Activated CD4-positive, alpha-beta T cell treated with anti-CD3 and anti-CD28 coated beads for 36 hours (primary cell): ENCODE measurements around the gene AAR2. TPM values are rescaled to one million over a fixed set of nuclear protein-coding genes. Genes with fewer than 3 reads are reported as not detected.

Experiments used
- ATAC-seq: fragments of 200-7000 bp; cut with Tn5 transposase; one replicate; pipeline ENCODE4 v1.10.0; 2021; ENCODE audit warnings: mild to moderate bottlenecking, moderate library complexity
- CTCF ChIA-PET: fragments of 350-600 bp; sonication (Branson Sonifier 250); formaldehyde crosslinking; loops from one replicate; lab custom pipeline; 2021; ENCODE audit warnings: antibody characterized with exemption; lab: Charles Lee
- POLR2A ChIA-PET: fragments of 350-600 bp; sonication (Branson Sonifier 250); formaldehyde crosslinking; loops from one replicate; lab custom pipeline; 2021; ENCODE audit warnings: antibody characterized with exemption, inconsistent platforms; lab: Charles Lee
- DNase-seq: peaks from one replicate; pipeline ENCODE4 v3.0.0-alpha.2; 2020
- H3K27ac Mint-ChIP-seq: one replicate; pipeline ENCODE4 v1.8.0; 2021; ENCODE audit warnings: mixed read lengths
- H3K27me3 Mint-ChIP-seq: one replicate; pipeline ENCODE4 v1.8.0; 2021; ENCODE audit warnings: mixed read lengths
- H3K36me3 Mint-ChIP-seq: one replicate; pipeline ENCODE4 v1.8.0; 2021; ENCODE audit warnings: low read depth, mixed read lengths
- H3K4me1 Mint-ChIP-seq: one replicate; pipeline ENCODE4 v1.8.0; 2021; ENCODE audit warnings: mixed read lengths
- H3K4me3 Mint-ChIP-seq: one replicate; pipeline ENCODE4 v1.8.0; 2021; ENCODE audit warnings: mild to moderate bottlenecking, moderate library complexity, mixed read lengths
- H3K9me3 Mint-ChIP-seq: one replicate; pipeline ENCODE4 v1.8.0; 2021; ENCODE audit warnings: low read depth, mixed read lengths
- intact Hi-C, 2 experiments: fragments of 100-400 bp; cut with DNase I in 1 of 2; cut with micrococcal nuclease in 1 of 2; formaldehyde crosslinking; loops; one replicate each; pipeline versions ENCODE4 v1.14.2 to v1.15.1; 2022 to 2024; cut with DNase I, micrococcal nuclease
- total RNA-seq, 2 experiments: library from RNA; stranded (reverse); gene quantifications; one replicate each; pipeline ENCODE4 v1.2.3, GENCODE V29; 2021

Gene AAR2
- total RNA-seq, 2 experiments from 2014 or later = 18.7 to 20.7 TPM

GRCh38 chr20:36240076-36240475 is 3.8 kb downstream of the AAR2 start:
- Mint-ChIP-seq H3K36me3 (peaks cover 48% of the 10 kb centered on the region), H3K4me3 (no peak overlapping the region), H3K4me1 (peaks cover 32% of the 10 kb centered on the region), H3K27me3 (no peaks in the 10 kb centered on the region), H3K27ac (no peak overlapping the region), H3K9me3 (no peaks in the 10 kb centered on the region)
- DNase-seq (no peak), ATAC-seq (no peak)
- CTCF ChIA-PET = interaction anchor here (0.6 to 0.8 kb wide), 3 partner anchors 38 to 104 kb away, joined by 3 to 4 read pairs (median 3); no protein-coding TSS in a partner anchor
- intact Hi-C loops = no loop called here
- POLR2A ChIA-PET = no interaction called here

- H3K27ac Mint-ChIP-seq = no peak overlapping the region
- H3K9me3 Mint-ChIP-seq = no peaks in the 10 kb centered on the region
- H3K4me1 Mint-ChIP-seq = peaks cover 26% of the 10 kb centered on the region
- no peak overlapping the region for H3K4me3 Mint-ChIP-seq
- no peaks in the 10 kb centered on the region for H3K27me3 Mint-ChIP-seq
- intact Hi-C loops = no loop called here
- DNase-seq (no peak), ATAC-seq (no peak)
- CTCF ChIA-PET = no interaction called here
- peaks cover 55% of the 10 kb centered on the region for H3K36me3 Mint-ChIP-seq
- POLR2A ChIA-PET = interaction anchor here (0.6 to 0.7 kb wide), 2 partner anchors 150 to 451 kb away, joined by 3 to 4 read pairs; no protein-coding TSS in a partner anchor
Observed at GRCh38 chr20:36241678-36242077, 5.4 kb downstream of the AAR2 start.

- no peaks in the 10 kb centered on the region for H3K27me3 Mint-ChIP-seq
- POLR2A ChIA-PET = no interaction called here
- no peak for ATAC-seq
- CTCF ChIA-PET = interaction anchor here (0.8 to 1.0 kb wide), 2 partner anchors 156 to 236 kb away, joined by 4 to 5 read pairs; no protein-coding TSS in a partner anchor
- no peak for DNase-seq
- peaks cover 17% of the 10 kb centered on the region for H3K4me1 Mint-ChIP-seq
- H3K9me3 Mint-ChIP-seq = no peaks in the 10 kb centered on the region
- intact Hi-C loops = no loop called here
- H3K4me3 Mint-ChIP-seq = no peak overlapping the region
- H3K36me3 Mint-ChIP-seq = peaks cover 58% of the 10 kb centered on the region
- no peak overlapping the region for H3K27ac Mint-ChIP-seq
Observed at GRCh38 chr20:36243726-36244125, 7.4 kb downstream of the AAR2 start.

GRCh38 chr20:36246401-36246800 is 10.1 kb downstream of the AAR2 start:
- ATAC-seq = no peak
- no peak overlapping the region for H3K27ac Mint-ChIP-seq
- no peak for DNase-seq
- CTCF ChIA-PET = interaction anchor here (1.9 kb wide), 1 partner anchor 253 kb away, joined by 6 read pairs; no protein-coding TSS in a partner anchor
- intact Hi-C loops = no loop called here
- no peaks in the 10 kb centered on the region for H3K9me3 Mint-ChIP-seq
- no peaks in the 10 kb centered on the region for H3K27me3 Mint-ChIP-seq
- H3K36me3 Mint-ChIP-seq = peaks cover 41% of the 10 kb centered on the region
- H3K4me1 Mint-ChIP-seq = peaks cover 15% of the 10 kb centered on the region
- POLR2A ChIA-PET = interaction anchor here (0.6 kb wide), 1 partner anchor 319 kb away, joined by 3 read pairs; no protein-coding TSS in a partner anchor
- H3K4me3 Mint-ChIP-seq = no peak overlapping the region

GRCh38 chr20:36248836-36249235 is 12.6 kb downstream of the AAR2 start:
- Mint-ChIP-seq H3K9me3 (no peaks in the 10 kb centered on the region), H3K27ac (no peak overlapping the region), H3K4me1 (peaks cover 15% of the 10 kb centered on the region), H3K4me3 (no peak overlapping the region), H3K27me3 (no peaks in the 10 kb centered on the region), H3K36me3 (peaks cover 43% of the 10 kb centered on the region)
- intact Hi-C loops = no loop called here
- ChIA-PET CTCF (no interaction called here), POLR2A (no interaction called here)
- ATAC-seq = no peak
- DNase-seq = no peak

GRCh38 chr20:36249450-36249849 is 13.2 kb downstream of the AAR2 start:
- peaks cover 15% of the 10 kb centered on the region for H3K4me1 Mint-ChIP-seq
- no peaks in the 10 kb centered on the region for H3K27me3 Mint-ChIP-seq
- H3K9me3 Mint-ChIP-seq = no peaks in the 10 kb centered on the region
- POLR2A ChIA-PET = no interaction called here
- intact Hi-C loops = no loop called here
- no peak overlapping the region for H3K27ac Mint-ChIP-seq
- no peak overlapping the region for H3K4me3 Mint-ChIP-seq
- DNase-seq (no peak), ATAC-seq (no peak)
- peaks cover 40% of the 10 kb centered on the region for H3K36me3 Mint-ChIP-seq
- CTCF ChIA-PET = interaction anchor here (0.6 to 1.7 kb wide), 5 partner anchors 12 to 49 kb away, joined by 3 to 5 read pairs (median 4); no protein-coding TSS in a partner anchor

GRCh38 chr20:36251426-36251825 is 15.1 kb downstream of the AAR2 start:
- Mint-ChIP-seq H3K4me1 (peaks cover 15% of the 10 kb centered on the region), H3K27ac (no peak overlapping the region), H3K9me3 (no peaks in the 10 kb centered on the region), H3K27me3 (no peaks in the 10 kb centered on the region), H3K4me3 (no peak overlapping the region), H3K36me3 (peaks cover 38% of the 10 kb centered on the region)
- ChIA-PET CTCF (interaction anchor here (0.5 kb wide), 1 partner anchor 578 kb away, joined by 3 read pairs; no protein-coding TSS in a partner anchor), POLR2A (no interaction called here)
- ATAC-seq = no peak
- DNase-seq = no peak
- intact Hi-C loops = no loop called here

GRCh38 chr20:36252511-36252910 is 16.2 kb downstream of the AAR2 start:
- no peak for ATAC-seq
- peaks cover 34% of the 10 kb centered on the region for H3K36me3 Mint-ChIP-seq
- intact Hi-C loops = no loop called here

GRCh38 chr20:36253036-36253435 is 16.8 kb downstream of the AAR2 start:
- Mint-ChIP-seq H3K27ac (no peak overlapping the region), H3K9me3 (no peaks in the 10 kb centered on the region), H3K27me3 (no peaks in the 10 kb centered on the region), H3K4me1 (peaks cover 11% of the 10 kb centered on the region), H3K36me3 (peaks cover 30% of the 10 kb centered on the region), H3K4me3 (no peak overlapping the region)
- DNase-seq (no peak), ATAC-seq (no peak)
- ChIA-PET CTCF (interaction anchor here (0.5 to 1.1 kb wide), 3 partner anchors 37 to 147 kb away, joined by 3 to 4 read pairs (median 3); no protein-coding TSS in a partner anchor), POLR2A (no interaction called here)
- intact Hi-C loops = no loop called here

More at GRCh38 chr20:36252511-36252910, 16.2 kb downstream of the AAR2 start:
- POLR2A ChIA-PET = no interaction called here
- CTCF ChIA-PET = interaction anchor here (1.1 kb wide), 1 partner anchor 147 kb away, joined by 3 read pairs; no protein-coding TSS in a partner anchor
- Mint-ChIP-seq H3K4me1 (peaks cover 15% of the 10 kb centered on the region), H3K27ac (peak overlapping the region; percentile 25), H3K9me3 (no peaks in the 10 kb centered on the region), H3K27me3 (no peaks in the 10 kb centered on the region), H3K4me3 (no peak overlapping the region)
- DNase-seq = no peak

- H3K9me3 Mint-ChIP-seq = no peaks in the 10 kb centered on the region
- peaks cover 25% of the 10 kb centered on the region for H3K36me3 Mint-ChIP-seq
- H3K27ac Mint-ChIP-seq = no peak overlapping the region
- intact Hi-C loops = no loop called here
- DNase-seq (no peak), ATAC-seq (no peak)
- no peak overlapping the region for H3K4me3 Mint-ChIP-seq
- ChIA-PET CTCF (no interaction called here), POLR2A (no interaction called here)
- H3K27me3 Mint-ChIP-seq = no peaks in the 10 kb centered on the region
- peaks cover 8% of the 10 kb centered on the region for H3K4me1 Mint-ChIP-seq
Observed at GRCh38 chr20:36254076-36254475, 17.8 kb downstream of the AAR2 start.

GRCh38 chr20:36255445-36255844 is 19.2 kb downstream of the AAR2 start:
- no peak for DNase-seq
- CTCF ChIA-PET = no interaction called here
- peaks cover 23% of the 10 kb centered on the region for H3K36me3 Mint-ChIP-seq

More at GRCh38 chr20:36255445-36255844, 19.2 kb downstream of the AAR2 start:
- Mint-ChIP-seq H3K27me3 (no peaks in the 10 kb centered on the region), H3K4me3 (no peak overlapping the region), H3K4me1 (peaks cover 2% of the 10 kb centered on the region), H3K9me3 (no peaks in the 10 kb centered on the region), H3K27ac (no peak overlapping the region)
- ATAC-seq = no peak
- POLR2A ChIA-PET = no interaction called here
- intact Hi-C loops = no loop called here
